Stimulated activated CD8-positive, alpha-beta memory T cell treated with anti-CD3 and anti-CD28 coated beads, Interleukin-12 subunit alpha, Interleukin-12 subunit beta, amount 100 ng/mL, for 4 hours (primary cell): ENCODE measurements around the gene MIX23.
A peak's percentile ranks its signal among the peaks of the same experiment; 100 is the strongest.

Experiments used
- DNase-seq: peaks from one replicate; pipeline ENCODE4 v3.0.0-alpha.2; 2020; ENCODE audit warnings: low read depth

MIX23 gene

GRCh38 chr3:122382888-122383666, at the start of gene MIX23:
Gene MIX23 (minus strand): TSS chr3:122383231. CDS start chr3:122383224, 7 bp downstream.
- DNase-seq, result peak; percentile 73

GRCh38 chr3:122430371-122430770, 47.3 kb upstream of the MIX23 start:
- DNase-seq, result no peak

- DNase-seq, result no peak
These were observed 44.9 kb upstream of the MIX23 start for GRCh38 chr3:122427857-122428471.

- DNase-seq, result no peak
These were observed 38.8 kb upstream of the MIX23 start for GRCh38 chr3:122421836-122422235.

- DNase-seq, result no peak
These were observed 38.1 kb upstream of the MIX23 start for GRCh38 chr3:122421101-122421500.

- DNase-seq, result no peak
These were observed 33.9 kb upstream of the MIX23 start for GRCh38 chr3:122416966-122417365.

GRCh38 chr3:122415762-122416654, 33.0 kb upstream of the MIX23 start, which contains the start of gene WDR5B:
Gene WDR5B (minus strand): TSS chr3:122416062. CDS start chr3:122415528, 534 bp downstream.
- DNase-seq, result peak; percentile 97

- DNase-seq, result no peak
These were observed 32.2 kb upstream of the MIX23 start for GRCh38 chr3:122415104-122415744.

- DNase-seq, result no peak
These were observed 31.4 kb upstream of the MIX23 start for GRCh38 chr3:122414391-122414790.

GRCh38 chr3:122410639-122411038, 27.6 kb upstream of the MIX23 start:
- no peak for DNase-seq

GRCh38 chr3:122410111-122410510, 27.1 kb upstream of the MIX23 start:
- DNase-seq, result no peak

- no peak for DNase-seq
These were observed 26.4 kb upstream of the MIX23 start for GRCh38 chr3:122409446-122409845.

- DNase-seq, result no peak
These were observed 24.9 kb upstream of the MIX23 start for GRCh38 chr3:122407946-122408345.

- DNase-seq, result no peak
These were observed 23.2 kb upstream of the MIX23 start for GRCh38 chr3:122406198-122406597.

GRCh38 chr3:122405015-122405414, 22.0 kb upstream of the MIX23 start:
- DNase-seq, result no peak

- no peak for DNase-seq
These were observed 20.5 kb upstream of the MIX23 start for GRCh38 chr3:122403489-122403888.

GRCh38 chr3:122398920-122399319, 15.9 kb upstream of the MIX23 start:
- no peak for DNase-seq

- no peak for DNase-seq
These were observed 14.2 kb upstream of the MIX23 start for GRCh38 chr3:122397201-122397600.

GRCh38 chr3:122396511-122396910, 13.5 kb upstream of the MIX23 start:
- no peak for DNase-seq

GRCh38 chr3:122395582-122395981, 12.6 kb upstream of the MIX23 start:
- DNase-seq, result no peak

GRCh38 chr3:122394173-122394572, 11.1 kb upstream of the MIX23 start:
- no peak for DNase-seq
